Neural cell (in vitro differentiated cells): ENCODE data around the gene POLR3E. TPM values are rescaled to one million over a fixed set of nuclear protein-coding genes. Genes with fewer than 3 reads are reported as not detected.

Experiments
- H2AFZ ChIP-seq: fragments of 200-600, 300-800 bp; sonication (generic), shearing (Covaris generic); 2 replicates; pipeline ENCODE4 v1.6.0; 2014; ENCODE audit warnings: low read depth, mild to moderate bottlenecking, antibody characterized with exemption, low read length, moderate library complexity
- H3F3A ChIP-seq: fragments of 200-600 bp; shearing (Covaris generic); 2 replicates; pipeline ENCODE4 v1.6.1; 2016; ENCODE audit warnings: mild to moderate bottlenecking, moderate library complexity, mixed read lengths, antibody characterized with exemption, low read length; ENCODE audit not compliant: insufficient read depth, poor library complexity, severe bottlenecking
- H3K27ac ChIP-seq: fragments of 200-600, 300-800 bp; sonication (generic), shearing (Covaris generic); 2 replicates; pipeline ENCODE4 v1.5.1; 2014; ENCODE audit warnings: mild to moderate bottlenecking, low read length, moderate library complexity
- H3K27me3 ChIP-seq: fragments of 300-800, 200-600 bp; sonication (generic), shearing (Covaris generic); 2 replicates; pipeline ENCODE4 v1.6.0; 2014; ENCODE audit warnings: mild to moderate bottlenecking, low read depth, low read length, moderate library complexity; ENCODE audit not compliant: insufficient read depth
- H3K36me3 ChIP-seq: fragments of 300-800, 200-600 bp; sonication (generic), shearing (Covaris generic); 2 replicates; pipeline ENCODE4 v1.5.1; 2014; ENCODE audit warnings: mild to moderate bottlenecking, antibody characterized with exemption, low read length, moderate library complexity; ENCODE audit not compliant: insufficient read depth
- H3K4me2 ChIP-seq: fragments of 300-800, 200-600 bp; sonication (generic), shearing (Covaris generic); 2 replicates; pipeline ENCODE4 v1.6.0; 2014; ENCODE audit warnings: mild to moderate bottlenecking, low read length
- H3K4me3 ChIP-seq: fragments of 300-800, 200-600 bp; sonication (generic), shearing (Covaris generic); 2 replicates; pipeline ENCODE4 v1.5.1; 2014; ENCODE audit warnings: mild to moderate bottlenecking, low read length, moderate library complexity
- H3K79me2 ChIP-seq: fragments of 200-600 bp; shearing (Covaris generic); replicated peaks from 2 replicates; pipeline ENCODE4 v1.6.0; 2014; ENCODE audit warnings: mild to moderate bottlenecking, low read length, moderate library complexity; ENCODE audit not compliant: insufficient read depth
- H3K9ac ChIP-seq: fragments of 300-800, 200-600 bp; sonication (generic), shearing (Covaris generic); 2 replicates; pipeline ENCODE4 v1.6.1; 2016; ENCODE audit warnings: mild to moderate bottlenecking, low read length, mixed read lengths
- H3K9me2 ChIP-seq: fragments of 200-600 bp; shearing (Covaris generic); 2 replicates; pipeline ENCODE4 v1.6.1; 2016; ENCODE audit warnings: mild to moderate bottlenecking, low read length, mixed read lengths; ENCODE audit not compliant: insufficient read depth
- H3K9me3 ChIP-seq: fragments of 200-600, 300-800 bp; sonication (generic), shearing (Covaris generic); 2 replicates; pipeline ENCODE4 v1.6.1; 2016; ENCODE audit warnings: mild to moderate bottlenecking, mixed run types, low read length, moderate library complexity, mixed read lengths
- H4K20me1 ChIP-seq: fragments of 200-600 bp; shearing (Covaris generic); 2 replicates; pipeline ENCODE4 v1.6.1; 2016; ENCODE audit warnings: mild to moderate bottlenecking, mixed run types; ENCODE audit not compliant: insufficient read depth
- EP300 ChIP-seq: fragments of 450-650 bp; conservative IDR thresholded peaks from 2 replicates; pipeline ENCODE4 v1.6.1; 2014; ENCODE audit warnings: antibody characterized with exemption, mild to moderate bottlenecking, moderate library complexity; ENCODE audit not compliant: poor library complexity, severe bottlenecking
- EZH2 ChIP-seq: fragments of 200-600, 300-800 bp; shearing (Covaris generic), sonication (generic); IDR thresholded peaks from 2 replicates; pipeline ENCODE4 v1.6.1; 2014; ENCODE audit warnings: antibody characterized with exemption, low read length, borderline replicate concordance, mild to moderate bottlenecking; ENCODE audit not compliant: insufficient read depth, poor library complexity, severe bottlenecking
- MXI1 ChIP-seq: fragments of 450-650 bp; conservative IDR thresholded peaks from 2 replicates; pipeline ENCODE4 v1.6.1; 2014; ENCODE audit warnings: antibody characterized with exemption, mild to moderate bottlenecking; ENCODE audit not compliant: poor library complexity, severe bottlenecking
- POLR2AphosphoS5 ChIP-seq: IDR thresholded peaks from 2 replicates; pipeline ENCODE4 v1.6.1; 2012
- RAD21 ChIP-seq: fragments of 450-650 bp; conservative IDR thresholded peaks from 2 replicates; pipeline ENCODE4 v1.6.1; 2014; ENCODE audit warnings: antibody characterized with exemption, mild to moderate bottlenecking, moderate library complexity
- REST ChIP-seq: IDR thresholded peaks from 2 replicates; pipeline ENCODE4 v1.6.1; 2012; ENCODE audit warnings: borderline replicate concordance
- SMC3 ChIP-seq: fragments of 450-650 bp; conservative IDR thresholded peaks from 2 replicates; pipeline ENCODE4 v1.6.1; 2014; ENCODE audit warnings: antibody characterized with exemption, mild to moderate bottlenecking, moderate library complexity; ENCODE audit not compliant: poor library complexity
- TAF1 ChIP-seq: IDR thresholded peaks from 2 replicates; pipeline ENCODE4 v1.6.1; 2012; ENCODE audit warnings: low read depth
- polyA plus RNA-seq: library from polyadenylated mRNA; depleted of rRNA; stranded (reverse); fragments of >200 nt; gene quantifications from 2 replicates; pipeline ENCODE4 v1.2.3, GENCODE V29; 2014
- TF ChIP-seq, protein P1 (sequence below): fragments of 450-650 bp; IDR thresholded peaks from 2 replicates; pipeline ENCODE4 v1.5.1; 2014; ENCODE audit warnings: antibody characterized with exemption, mild to moderate bottlenecking, moderate library complexity; ENCODE audit not compliant: poor library complexity, severe bottlenecking

POLR3E gene
- polyA plus RNA-seq, 1 donor from 2014 or later = 47.4 TPM

- H3K27ac ChIP-seq = no peak overlapping the region
- H3K27me3 ChIP-seq = no peaks in the 10 kb centered on the region
- H3K4me2 ChIP-seq = no peak overlapping the region
- H4K20me1 ChIP-seq = no peaks in the 10 kb centered on the region
- H3K36me3 ChIP-seq = no peaks in the 10 kb centered on the region
- H3K79me2 ChIP-seq = no peaks in the 10 kb centered on the region
- no peaks in the 10 kb centered on the region for H3K9me2 ChIP-seq
- no peaks in the 10 kb centered on the region for H3F3A ChIP-seq
- H3K9me3 ChIP-seq = no peaks in the 10 kb centered on the region
- no peak overlapping the region for H3K4me3 ChIP-seq
- no peak overlapping the region for H3K9ac ChIP-seq
- TF ChIP-seq REST (no peak), TAF1 (no peak), EP300 (no peak), MXI1 (no peak), SMC3 (no peak), EZH2 (no peak), RAD21 (no peak), POLR2AphosphoS5 (no peak)
- TF ChIP-seq, protein P1, sequence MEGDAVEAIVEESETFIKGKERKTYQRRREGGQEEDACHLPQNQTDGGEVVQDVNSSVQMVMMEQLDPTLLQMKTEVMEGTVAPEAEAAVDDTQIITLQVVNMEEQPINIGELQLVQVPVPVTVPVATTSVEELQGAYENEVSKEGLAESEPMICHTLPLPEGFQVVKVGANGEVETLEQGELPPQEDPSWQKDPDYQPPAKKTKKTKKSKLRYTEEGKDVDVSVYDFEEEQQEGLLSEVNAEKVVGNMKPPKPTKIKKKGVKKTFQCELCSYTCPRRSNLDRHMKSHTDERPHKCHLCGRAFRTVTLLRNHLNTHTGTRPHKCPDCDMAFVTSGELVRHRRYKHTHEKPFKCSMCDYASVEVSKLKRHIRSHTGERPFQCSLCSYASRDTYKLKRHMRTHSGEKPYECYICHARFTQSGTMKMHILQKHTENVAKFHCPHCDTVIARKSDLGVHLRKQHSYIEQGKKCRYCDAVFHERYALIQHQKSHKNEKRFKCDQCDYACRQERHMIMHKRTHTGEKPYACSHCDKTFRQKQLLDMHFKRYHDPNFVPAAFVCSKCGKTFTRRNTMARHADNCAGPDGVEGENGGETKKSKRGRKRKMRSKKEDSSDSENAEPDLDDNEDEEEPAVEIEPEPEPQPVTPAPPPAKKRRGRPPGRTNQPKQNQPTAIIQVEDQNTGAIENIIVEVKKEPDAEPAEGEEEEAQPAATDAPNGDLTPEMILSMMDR = no peak
- H2AFZ ChIP-seq = no peak overlapping the region
Measured at GRCh38 chr16:22262460-22262859, 34.7 kb upstream of the POLR3E start.

GRCh38 chr16:22264786-22265185 is 32.4 kb upstream of the POLR3E start:
- Histone ChIP-seq H3K9me2 (no peaks in the 10 kb centered on the region), H3K4me2 (no peak overlapping the region), H3F3A (no peaks in the 10 kb centered on the region), H2AFZ (no peak overlapping the region), H3K9ac (no peak overlapping the region), H3K27me3 (no peaks in the 10 kb centered on the region), H3K36me3 (no peaks in the 10 kb centered on the region), H3K27ac (no peak overlapping the region), H3K79me2 (no peaks in the 10 kb centered on the region), H4K20me1 (no peaks in the 10 kb centered on the region), H3K9me3 (no peaks in the 10 kb centered on the region), H3K4me3 (no peak overlapping the region)
- TF ChIP-seq EZH2 (no peak), POLR2AphosphoS5 (no peak), REST (no peak), MXI1 (no peak), EP300 (no peak), RAD21 (no peak), TAF1 (no peak), SMC3 (no peak)
- TF ChIP-seq, protein P1 = no peak
